LNCAP (cell line): ENCODE data around the gene TMEM100.

Experiments used
- CTCF ChIP-seq: fragments of 450-650 bp; IDR thresholded peaks from 2 replicates; pipeline ENCODE4 v1.5.1; 2017; ENCODE audit warnings: mild to moderate bottlenecking

Gene TMEM100

GRCh38 chr17:55689672-55690071 lies 33.0 kb downstream of the TMEM100 start:
- no peak for TF ChIP-seq CTCF

- TF ChIP-seq CTCF = no peak
Measured at GRCh38 chr17:55688057-55688456, 34.6 kb downstream of the TMEM100 start.

GRCh38 chr17:55687037-55687436 lies 35.6 kb downstream of the TMEM100 start:
- TF ChIP-seq CTCF = no peak

- TF ChIP-seq CTCF = no peak
Measured at GRCh38 chr17:55683550-55684315, 38.9 kb downstream of the TMEM100 start.

- TF ChIP-seq CTCF = no peak
Measured at GRCh38 chr17:55681342-55681700, 41.3 kb downstream of the TMEM100 start.

GRCh38 chr17:55680686-55681341 lies 41.9 kb downstream of the TMEM100 start:
- no peak for TF ChIP-seq CTCF

GRCh38 chr17:55677446-55677845 lies 45.2 kb downstream of the TMEM100 start:
- no peak for TF ChIP-seq CTCF
